ENCODE results near the gene C2orf42. TPM values are rescaled to one million over a fixed set of nuclear protein-coding genes. Genes with fewer than 3 reads are reported as not detected.
"Not testable (repeated sequence)": the region's sequence is repeated elsewhere in the genome, so short reads cannot be mapped to it uniquely, and the experiment has no call there.

C2orf42 gene
- total RNA-seq: 22.2 and 27.8 TPM in 2 replicates

DNA sequence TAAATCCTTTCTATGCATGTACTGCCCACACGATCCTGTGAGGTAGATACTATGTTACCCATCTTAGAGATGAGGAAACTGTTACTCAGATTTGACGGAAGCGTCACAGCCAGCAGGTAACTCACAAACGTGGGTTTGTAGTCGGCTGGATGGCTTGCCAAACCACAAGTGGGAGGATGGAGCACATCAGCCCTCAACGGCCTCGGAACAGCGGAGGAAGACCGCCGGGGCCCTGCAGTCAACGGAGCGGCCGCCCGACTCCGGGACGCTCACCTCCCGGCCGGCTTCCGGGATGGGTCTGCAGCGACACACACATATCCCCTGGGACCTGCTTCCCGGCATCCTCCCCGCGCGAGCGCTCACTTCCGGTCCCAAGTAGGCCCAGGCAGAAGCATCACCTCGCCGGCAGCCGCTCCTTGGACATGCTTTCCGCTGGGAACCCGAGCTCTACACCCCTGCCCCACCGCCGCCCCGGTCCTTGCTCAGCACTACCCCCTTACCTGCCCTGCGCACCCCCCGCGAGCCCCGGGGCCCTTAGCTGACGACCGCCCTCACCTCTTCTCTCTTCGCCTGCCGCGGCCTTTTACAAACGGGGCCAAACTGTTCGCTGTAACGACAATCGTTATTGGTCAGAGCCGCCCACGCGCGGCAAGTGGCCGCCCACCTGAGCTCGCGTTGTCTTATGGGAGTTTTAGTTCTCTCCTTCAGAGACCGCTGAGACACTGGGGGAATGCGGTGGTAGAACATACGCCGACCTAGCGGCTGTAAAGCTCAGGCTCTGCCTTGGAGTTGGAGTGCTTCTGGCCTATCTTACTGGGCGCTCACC lies at the start of gene C2orf42:
Gene C2orf42 (minus strand): TSS at position 602 of the 826 bp plus-strand sequence. CDS start 9,034 bp downstream, outside the sequence.
- intact Hi-C loops (cut with micrococcal nuclease): loop anchor here (1.0 to 2.0 kb wide), 8 partner anchors 47 to 804 kb away; partner anchors contain the start of genes GFPT1, SNRPG and TIA1

GRCh38 chr2:70240599-70240998 lies 49.8 kb upstream of the C2orf42 start:
- intact Hi-C loops (cut with micrococcal nuclease): no loop called here

DNA sequence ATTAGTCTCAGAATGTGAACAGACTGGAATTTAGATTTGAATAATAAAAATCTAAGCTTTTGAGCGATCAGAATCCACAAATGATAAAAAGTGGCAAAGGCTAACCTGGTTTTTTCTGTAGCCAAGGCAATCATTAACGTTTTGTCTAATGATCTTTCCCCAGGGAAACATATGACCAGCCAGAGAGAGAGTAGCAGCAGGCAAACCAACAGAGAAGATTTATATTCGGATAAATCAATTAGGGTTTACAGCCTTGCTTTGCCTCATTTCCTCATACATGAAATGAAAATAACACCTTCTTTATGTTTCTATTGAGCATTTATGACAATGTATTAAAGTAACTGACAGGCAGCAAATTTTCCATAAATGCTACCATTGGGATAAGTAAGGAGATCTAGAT lies 43.1 kb upstream of the C2orf42 start:
- intact Hi-C loops (cut with micrococcal nuclease): no loop called here

- intact Hi-C loops (cut with micrococcal nuclease): no loop called here
These were observed 36.0 kb upstream of the C2orf42 start for GRCh38 chr2:70226781-70227180.

DNA sequence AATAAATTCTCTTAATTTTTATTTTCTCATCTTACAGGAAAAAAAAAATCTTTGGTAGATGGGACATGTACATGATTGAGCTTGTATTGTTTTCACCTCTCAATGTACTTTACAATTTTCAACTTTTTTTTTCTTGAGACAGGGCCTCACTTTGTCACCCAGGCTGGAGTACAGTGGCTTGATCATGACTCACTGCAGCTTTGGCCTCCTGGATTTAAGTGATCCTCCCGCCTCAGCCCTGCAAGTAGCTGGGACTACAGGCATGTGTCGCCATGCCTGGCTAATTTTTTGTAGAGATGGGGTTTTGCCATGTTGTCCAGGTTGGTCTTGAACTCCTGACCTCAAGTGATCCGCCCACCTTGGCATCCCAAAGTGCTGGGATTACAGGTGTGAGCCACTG lies 32.5 kb upstream of the C2orf42 start:
- intact Hi-C loops (cut with micrococcal nuclease): not testable (repeated sequence)

DNA sequence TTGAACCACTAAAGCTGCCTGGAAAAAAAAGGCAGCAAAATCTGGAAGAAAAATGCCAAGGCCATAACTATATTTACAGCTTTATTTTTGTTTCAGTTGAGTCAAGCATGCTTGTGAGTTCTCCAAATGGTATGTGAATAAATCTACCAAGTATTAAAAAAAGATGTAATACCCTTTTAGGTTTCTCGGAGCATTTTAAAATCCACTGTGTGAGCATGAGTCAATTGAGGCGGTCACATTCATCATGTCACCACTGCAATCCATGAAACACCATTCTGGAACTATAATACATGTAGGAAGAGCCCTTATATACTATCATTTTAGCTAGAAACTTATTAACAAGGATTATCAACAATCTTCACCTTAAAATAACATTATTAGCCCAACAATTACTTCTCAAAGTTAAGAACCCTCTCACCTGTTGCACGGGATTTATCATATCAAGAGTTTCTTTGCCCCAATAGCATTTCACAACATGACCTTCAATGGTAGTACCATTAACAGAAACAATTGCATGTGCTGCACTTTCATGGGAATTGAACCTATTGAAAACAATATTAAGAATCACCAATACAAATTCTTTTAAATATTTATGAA lies 24.2 kb upstream of the C2orf42 start:
- intact Hi-C loops (cut with micrococcal nuclease): no loop called here

- intact Hi-C loops (cut with micrococcal nuclease): no loop called here
These were observed 23.5 kb upstream of the C2orf42 start for GRCh38 chr2:70214365-70214764.

DNA sequence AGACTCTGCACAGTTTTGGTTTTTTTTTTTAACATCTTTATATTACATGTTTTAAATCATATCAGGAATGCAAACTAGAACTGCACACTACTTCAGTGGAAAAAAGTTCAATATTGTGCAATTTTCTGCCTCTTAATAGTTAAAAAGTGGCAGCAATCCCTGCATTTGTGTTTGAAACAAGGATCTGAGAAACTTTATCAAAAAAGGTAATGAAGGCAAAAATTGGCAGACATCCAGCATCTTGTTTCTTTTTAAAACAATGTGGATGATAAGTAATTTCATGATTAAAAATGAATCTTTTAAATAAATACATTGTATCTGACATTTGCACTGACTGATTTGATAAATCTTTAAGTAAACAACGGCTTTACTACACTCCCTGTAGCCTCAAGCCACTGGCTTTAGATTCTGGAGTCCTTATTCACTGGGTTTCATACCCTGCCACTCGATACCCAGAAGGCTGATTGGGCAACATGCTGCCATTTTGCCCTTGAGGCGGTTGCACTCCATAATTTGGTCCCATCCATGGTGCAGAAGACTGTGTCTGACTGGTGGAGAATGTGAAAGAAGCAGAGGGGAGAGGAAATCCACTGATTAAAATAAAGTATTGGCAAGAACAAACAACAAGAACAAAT lies 21.6 kb upstream of the C2orf42 start:
- intact Hi-C loops (cut with micrococcal nuclease): no loop called here

DNA sequence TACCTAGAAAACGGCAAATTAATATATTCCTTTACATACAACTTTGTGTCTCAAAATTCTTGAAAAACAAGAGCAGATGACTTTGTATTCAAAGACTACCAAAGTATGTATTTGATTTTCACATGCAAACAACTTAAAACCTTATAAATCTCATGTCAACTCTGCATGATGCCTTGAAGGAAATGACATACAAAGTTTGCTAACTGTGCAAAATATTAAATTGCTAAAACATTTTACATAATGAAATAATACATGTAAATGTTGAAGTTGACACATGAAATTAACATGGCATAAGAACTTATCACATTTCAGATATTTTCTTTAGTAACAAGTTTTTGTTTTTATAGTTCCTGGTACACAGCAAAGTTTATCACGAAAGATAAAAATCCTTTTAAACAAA lies 20.8 kb upstream of the C2orf42 start:
- intact Hi-C loops (cut with micrococcal nuclease): no loop called here

DNA sequence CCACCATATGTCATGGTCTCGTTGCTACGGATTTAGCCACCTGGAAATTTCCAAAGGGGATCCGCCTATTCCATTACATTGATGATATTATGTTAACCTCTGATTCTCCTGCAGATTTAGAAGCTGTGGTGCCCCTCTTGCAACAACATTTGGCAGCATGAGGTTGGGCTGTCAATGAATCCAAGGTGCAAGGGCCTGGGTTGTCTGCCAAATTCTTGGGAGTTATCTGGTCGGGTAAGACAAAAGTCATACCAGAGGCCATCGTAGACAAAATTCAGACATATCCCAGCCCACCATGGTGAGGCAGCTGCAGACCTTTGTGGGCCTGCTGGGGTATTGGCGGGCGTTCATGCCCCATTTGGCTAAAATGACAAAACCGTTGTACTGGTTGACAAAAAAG lies 13.6 kb upstream of the C2orf42 start:
- intact Hi-C loops (cut with micrococcal nuclease): no loop called here

GRCh38 chr2:70203086-70203485 lies 12.3 kb upstream of the C2orf42 start:
- intact Hi-C loops (cut with micrococcal nuclease): no loop called here

- intact Hi-C loops (cut with micrococcal nuclease): no loop called here
These were observed 11.5 kb upstream of the C2orf42 start for GRCh38 chr2:70202236-70202806.

GRCh38 chr2:70201831-70202230 lies 11.0 kb upstream of the C2orf42 start:
- intact Hi-C loops (cut with micrococcal nuclease): no loop called here

- intact Hi-C loops (cut with micrococcal nuclease): no loop called here
These were observed 10.5 kb upstream of the C2orf42 start for GRCh38 chr2:70201225-70201768.

- intact Hi-C loops (cut with micrococcal nuclease): no loop called here
These were observed 8.6 kb upstream of the C2orf42 start for GRCh38 chr2:70199320-70199864.

DNA sequence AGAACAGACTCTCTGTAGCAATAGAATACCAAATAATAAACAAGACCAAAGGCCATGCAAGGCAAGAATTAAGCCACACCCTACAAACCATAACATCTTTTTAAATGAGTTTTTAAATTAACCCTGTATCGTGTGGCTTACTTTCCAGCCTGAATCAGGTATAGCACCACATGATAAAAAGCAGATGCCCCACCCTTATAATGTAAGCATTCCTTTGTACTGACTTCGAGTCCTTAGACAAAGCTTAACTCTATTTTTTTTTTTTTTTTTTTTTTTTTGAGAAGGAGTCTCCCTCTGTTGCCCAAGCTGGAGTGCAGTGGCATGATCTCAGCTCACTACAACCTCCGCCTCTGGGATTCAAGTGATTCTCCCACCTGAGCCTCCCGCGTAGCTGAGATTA lies 1.7 kb upstream of the C2orf42 start:
- intact Hi-C loops (cut with micrococcal nuclease): no loop called here

DNA sequence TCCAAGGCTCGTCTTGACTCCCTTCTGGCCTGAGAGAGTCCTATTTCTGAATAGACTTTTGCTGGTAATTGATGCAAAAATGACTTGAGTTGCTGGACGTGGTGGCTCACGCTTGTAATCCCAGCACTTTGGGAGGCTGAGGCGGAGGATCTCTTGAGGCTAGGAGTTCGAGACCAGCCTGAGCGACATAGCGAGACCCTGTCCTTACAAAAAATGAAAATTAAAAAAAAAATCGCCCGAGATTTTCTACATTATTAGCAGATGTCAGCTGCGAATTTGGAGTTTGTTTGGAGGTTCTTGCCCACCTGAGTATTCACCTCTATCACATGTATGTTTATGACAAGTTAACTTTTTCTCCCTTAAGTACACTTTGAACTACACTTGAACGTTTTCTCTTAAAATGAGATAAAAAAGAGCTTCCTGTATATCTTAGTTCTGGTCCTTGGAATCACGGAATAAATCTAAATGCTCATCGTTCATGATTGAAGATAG lies 471 bp upstream of the C2orf42 start:
- intact Hi-C loops (cut with micrococcal nuclease): loop anchor here (2.0 kb wide), 3 partner anchors 360 to 804 kb away; partner anchors contain the start of gene GFPT1

DNA sequence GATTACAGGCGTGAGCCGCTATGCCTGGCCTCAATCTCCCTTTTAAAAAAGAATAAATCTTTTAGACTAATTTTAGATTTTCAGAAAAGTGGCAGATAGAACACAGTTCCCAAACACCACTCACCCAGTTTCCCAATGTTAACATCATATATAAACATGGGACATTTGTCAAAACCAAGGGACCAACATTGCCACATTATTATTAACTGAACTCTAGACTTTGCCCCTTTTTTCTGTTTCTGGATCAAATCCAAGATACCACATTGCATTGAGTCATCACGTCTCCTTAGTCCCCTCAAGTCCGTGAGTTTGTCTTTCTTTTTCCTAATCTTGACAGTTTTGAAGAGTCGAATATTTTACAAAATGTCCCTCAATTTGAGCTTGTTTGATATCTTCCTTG lies 2.4 kb downstream of the C2orf42 start:
- intact Hi-C loops (cut with micrococcal nuclease): no loop called here

GRCh38 chr2:70187170-70187569 lies 3.6 kb downstream of the C2orf42 start:
- intact Hi-C loops (cut with micrococcal nuclease): not testable (repeated sequence)

DNA sequence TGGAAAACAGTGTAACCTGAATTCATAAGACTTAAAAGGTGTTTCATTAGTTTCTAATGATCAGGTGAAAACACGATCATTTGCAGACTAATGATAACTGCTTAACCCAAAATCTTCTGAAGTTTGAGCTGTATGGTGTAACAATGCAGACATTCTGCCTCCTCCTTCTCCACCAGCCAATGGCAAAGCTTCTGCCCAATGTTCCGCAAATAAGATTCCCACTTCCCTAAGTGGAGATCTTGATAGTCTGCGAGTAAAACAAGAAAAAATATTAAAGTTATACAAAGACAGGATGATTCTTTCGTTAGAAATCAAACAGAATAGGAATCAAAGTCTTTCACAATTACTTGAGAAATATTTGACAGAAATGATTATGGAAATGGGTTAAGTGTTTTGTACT lies 8.1 kb downstream of the C2orf42 start:
- intact Hi-C loops (cut with micrococcal nuclease): no loop called here

DNA sequence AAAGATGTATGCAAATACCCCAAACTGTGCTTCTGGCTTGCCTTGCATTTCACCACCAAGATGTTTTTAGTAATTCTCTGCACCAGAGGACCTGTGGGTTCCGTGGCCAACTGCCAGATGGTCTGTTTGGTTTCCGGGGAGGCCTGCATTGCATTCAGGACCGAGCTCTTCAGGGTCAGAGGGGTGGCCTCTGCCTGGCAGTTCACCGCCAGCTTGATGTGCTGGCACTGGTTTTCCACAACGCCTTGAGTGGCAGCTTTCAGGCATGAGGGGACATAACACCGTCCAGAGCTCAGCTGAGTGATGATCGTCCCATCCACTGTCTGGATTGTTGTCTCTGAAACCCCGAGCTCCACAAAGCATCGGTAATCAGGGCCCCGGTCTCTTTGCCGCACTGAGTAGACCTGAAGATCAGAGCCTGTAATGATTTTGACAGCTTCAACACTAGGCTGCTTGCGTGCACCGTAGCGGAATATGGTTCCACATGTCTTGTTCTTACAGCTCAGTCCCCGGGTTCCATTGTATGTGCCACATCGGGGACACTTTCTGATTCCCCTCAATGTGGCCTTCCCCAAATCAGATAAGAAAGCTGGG lies 9.4 kb downstream of the C2orf42 start:
- intact Hi-C loops (cut with micrococcal nuclease): no loop called here
